NCI-H2029 (cell line): ENCODE measurements around the gene NRIP1.
"Not testable (repeated sequence)": the region's sequence is repeated elsewhere in the genome, so short reads cannot be mapped to it uniquely, and the experiment has no call there.

Source experiments
- DNase-seq: peaks from one replicate; lab custom pipeline; 2025; lab: John Stamatoyannopoulos, UW

Gene NRIP1

DNA sequence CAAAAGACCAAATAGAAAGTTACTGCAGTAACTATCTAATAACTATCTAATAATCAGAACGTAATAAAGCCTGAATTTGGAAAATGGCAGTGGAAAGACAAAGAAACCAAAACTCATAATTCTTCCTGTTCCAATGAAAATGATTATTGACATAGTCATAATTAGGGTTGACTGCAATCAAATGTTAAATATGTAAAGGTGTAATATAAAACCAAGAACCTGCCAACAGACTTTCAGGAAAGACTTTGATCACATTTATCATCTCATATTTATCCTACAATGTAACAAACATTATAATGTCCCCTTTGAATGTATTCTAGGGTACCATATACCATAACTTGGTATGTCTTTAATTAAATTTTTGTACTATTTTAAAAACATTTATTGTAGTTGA lies 26.9 kb downstream of the NRIP1 start:
- no peak for DNase-seq

DNA sequence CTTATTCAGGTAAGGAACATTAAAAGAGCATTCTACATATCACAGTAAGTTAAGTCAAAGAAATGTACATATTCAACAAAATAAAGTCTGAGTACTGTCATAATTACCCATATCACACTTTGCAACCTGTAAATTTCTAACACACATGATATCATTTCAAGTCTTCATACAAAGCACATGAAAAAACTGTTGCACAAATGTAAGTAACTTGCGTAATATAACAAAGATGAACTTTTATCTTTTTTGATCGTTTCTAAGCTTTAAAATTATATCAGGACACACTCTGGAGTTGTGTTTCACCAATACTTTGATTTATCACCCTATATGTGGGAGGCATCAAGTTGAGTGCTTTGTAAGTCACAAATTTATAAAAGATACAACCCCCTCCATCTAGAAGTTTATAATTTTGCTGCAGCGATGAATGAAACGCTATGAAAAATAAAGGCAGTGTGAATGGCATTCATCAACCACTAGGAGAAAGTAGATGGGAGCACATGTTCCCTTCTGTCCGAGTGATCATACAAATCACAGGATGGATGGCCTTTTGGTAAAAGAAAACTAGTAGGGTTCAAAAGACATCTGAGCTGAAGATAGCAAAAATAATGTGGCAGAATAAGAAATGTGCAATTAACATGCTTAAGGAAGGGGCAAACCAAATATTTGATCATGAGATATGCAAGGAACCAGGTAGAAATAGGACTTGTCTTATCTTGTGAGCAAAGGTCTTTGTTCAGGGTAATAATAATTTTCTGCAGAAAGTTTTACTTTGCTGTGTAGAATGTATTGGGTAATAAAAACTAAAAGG lies 27.5 kb downstream of the NRIP1 start:
- no peak for DNase-seq

DNA sequence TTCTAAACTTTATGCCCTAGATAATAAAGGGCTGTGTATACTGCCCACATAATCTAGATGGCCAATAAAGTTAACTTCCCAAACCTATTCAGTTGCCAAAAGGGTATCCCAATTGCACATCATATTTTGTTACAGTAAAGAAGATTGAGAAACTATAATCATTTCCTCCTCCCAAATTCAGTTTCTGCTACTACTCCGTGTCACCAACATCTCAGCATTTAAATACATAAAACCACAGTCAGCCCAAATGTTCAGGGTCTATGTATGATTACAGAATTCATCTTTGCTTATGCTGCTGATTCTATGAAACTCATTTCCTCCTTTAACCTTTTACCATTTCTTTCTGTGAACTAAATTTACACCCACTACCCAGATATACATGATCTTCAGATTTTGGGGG lies 28.6 kb downstream of the NRIP1 start:
- no peak for DNase-seq

DNA sequence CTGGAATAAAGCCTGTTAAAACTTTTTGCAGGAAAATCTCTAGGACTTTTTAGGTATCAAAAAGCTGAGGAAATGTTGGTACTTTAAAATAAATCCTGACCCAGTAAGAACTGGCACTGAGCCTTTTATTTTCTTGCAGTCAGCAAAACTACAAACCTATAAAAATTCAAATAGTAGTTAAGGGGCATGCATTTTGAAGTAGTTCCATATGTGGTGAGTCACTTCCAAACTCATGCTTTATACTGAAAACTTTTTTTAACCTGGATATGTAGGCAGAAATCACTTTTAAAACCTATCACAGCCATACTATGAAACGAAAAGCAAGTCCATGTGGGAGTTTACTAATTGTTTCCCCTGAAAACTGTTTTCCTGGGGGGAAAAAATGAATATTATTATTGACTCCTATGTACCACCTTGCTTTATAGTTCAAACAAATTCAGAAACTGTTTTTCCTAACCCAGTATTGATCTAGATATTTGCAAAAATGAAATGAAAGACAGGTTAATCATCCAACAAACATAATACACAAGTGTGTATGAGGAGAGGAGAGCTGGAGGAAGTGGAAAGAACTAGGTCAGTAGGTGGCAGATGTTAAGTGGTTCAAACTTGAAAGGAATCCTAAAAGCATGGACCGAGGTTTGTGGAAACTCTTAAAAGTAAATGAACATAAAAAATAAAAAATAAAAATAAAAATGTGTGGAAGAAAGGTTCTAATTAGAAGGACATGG lies 30.5 kb downstream of the NRIP1 start:
- no peak for DNase-seq

DNA sequence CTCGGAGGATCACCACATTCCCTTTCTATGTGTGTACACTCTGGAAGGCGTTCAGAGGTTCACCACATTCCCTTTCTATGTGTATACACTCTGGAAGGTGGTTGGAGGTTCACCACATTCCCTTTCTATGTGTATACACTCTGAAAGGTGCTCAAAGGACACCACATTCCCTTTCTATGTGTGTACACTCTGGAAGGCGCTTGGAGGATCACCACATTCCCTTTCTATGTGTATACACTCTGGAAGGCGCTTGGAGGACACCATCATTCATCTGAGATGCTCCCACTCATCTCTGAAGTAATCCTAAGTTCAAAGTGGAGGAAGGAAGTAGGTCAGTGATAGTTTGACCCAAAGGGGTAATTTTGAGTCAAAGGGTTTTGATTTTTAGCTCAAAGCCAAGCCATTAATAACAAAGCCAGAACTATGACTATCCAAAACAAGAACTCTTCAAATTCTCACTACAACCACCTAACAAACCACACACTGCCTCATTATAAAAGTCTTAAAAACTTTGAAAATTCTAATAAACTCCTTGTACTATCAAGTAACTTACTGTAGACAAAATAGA lies 32.9 kb downstream of the NRIP1 start:
- no peak for DNase-seq

DNA sequence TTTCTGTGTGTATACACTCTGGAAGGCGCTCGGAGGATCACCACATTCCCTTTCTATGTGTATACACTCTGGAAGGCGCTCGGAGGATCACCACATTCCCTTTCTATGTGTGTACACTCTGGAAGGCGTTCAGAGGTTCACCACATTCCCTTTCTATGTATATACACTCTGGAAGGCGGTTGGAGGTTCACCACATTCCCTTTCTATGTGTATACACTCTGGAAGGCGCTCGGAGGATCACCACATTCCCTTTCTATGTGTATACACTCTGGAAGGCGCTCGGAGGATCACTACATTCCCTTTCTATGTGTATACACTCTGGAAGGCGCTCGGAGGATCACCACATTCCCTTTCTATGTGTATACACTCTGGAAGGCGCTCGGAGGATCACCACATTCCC lies 33.4 kb downstream of the NRIP1 start:
- DNase-seq: not testable (repeated sequence)

DNA sequence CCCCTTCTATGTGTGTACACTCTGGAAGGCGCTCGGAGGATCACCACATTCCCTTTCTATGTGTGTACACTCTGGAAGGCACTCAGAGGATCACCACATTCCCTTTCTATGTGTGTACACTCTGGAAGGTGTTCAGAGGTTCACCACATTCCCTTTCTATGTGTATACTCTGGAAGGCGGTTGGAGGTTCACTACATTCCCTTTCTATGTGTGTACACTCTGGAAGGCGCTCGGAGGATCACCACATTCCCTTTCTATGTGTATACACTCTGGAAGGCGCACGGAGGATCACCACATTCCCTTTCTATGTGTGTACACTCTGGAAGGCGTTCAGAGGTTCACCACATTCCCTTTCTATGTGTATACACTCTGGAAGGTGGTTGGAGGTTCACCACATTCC lies 33.9 kb downstream of the NRIP1 start:
- DNase-seq: not testable (repeated sequence)

DNA sequence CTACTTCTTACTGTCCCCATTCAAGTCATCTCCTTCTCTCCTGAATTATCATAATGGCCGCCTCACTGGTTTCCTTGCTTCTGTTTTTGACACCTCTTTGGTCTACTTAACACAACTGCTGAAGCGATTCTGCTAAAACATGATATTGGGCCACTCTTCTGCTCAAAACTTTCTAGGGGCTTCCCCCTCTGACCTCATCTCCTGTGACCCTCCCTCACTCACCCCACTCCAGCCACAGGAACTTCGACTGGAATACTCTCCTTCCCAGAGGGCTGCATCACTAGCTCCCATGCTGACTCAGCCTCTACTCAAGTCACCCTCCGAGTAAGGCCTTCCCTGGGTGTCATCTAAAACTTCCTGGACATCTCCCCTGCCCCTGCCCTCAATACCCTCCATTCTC lies 35.7 kb downstream of the NRIP1 start:
- DNase-seq: no peak

DNA sequence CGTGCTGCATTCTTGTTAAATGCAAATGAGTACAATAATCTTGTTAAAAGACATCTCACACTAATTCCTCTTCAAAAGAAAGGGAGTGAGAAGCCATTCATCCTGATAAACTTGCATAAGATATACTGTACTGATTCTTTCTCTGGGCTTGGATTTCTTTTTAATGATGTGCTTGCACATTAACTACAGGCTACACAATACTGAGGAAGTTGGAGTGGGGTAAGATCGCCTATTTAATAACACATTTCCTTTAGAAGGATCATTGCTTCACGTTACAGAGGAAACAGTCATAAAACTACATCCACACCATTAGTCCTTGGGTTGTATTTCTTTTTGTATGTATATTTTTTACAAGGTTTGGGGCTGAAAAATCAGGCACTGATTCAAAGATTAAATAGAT lies 36.6 kb downstream of the NRIP1 start:
- DNase-seq: no peak

DNA sequence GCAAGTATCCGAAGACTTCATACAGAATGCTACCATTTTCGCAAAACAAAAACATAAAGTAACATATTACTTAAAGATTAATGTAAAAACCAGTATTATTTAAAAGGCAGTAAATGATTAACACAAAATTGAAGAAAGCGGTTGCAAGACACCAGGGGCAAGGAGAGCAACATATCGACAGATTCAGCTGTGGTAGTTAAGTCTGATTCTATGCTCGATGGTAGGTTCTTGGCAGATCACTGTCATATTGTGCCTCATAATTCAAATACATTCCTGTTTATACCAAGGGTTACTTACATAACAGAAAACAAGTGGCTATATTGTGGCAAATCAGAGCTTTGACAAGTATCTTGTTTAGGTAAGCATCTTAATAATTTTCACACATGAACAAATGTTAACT lies 37.7 kb downstream of the NRIP1 start:
- DNase-seq: no peak

DNA sequence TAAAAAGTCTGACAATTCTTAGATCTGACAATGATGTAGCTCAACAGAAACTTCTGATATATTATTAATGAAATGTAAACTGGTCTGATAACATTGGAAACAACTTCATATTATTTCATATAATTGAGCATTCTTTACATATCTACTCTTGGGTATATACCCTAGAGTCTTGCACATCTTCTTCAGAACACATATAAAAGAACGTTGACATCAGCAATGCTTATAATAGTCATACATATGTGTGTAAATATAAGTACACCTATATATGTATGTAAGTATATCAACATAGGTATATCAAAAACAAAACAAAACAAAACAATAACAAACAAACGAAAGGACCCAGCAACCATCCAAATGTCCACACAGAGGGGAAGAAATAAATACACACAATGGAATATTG lies 38.4 kb downstream of the NRIP1 start:
- no peak for DNase-seq

DNA sequence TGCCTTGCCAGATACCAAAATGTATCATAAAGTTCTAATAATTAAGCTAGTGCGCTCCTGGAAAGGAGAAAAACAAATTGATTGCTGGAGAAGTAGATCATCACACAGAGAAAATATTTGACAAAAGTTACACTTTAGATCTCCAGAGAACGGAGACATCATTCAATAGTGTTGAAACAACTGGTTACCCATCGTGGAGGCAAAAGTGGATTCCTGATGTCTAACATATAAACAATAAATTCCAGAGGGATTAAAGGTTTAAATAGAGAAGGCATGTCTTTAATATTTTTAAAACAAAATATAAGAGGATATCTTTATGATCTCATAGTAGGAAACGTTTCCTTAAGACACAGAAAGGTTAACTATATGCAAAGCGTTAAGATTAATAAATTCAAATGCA lies 41.0 kb downstream of the NRIP1 start:
- no peak for DNase-seq

DNA sequence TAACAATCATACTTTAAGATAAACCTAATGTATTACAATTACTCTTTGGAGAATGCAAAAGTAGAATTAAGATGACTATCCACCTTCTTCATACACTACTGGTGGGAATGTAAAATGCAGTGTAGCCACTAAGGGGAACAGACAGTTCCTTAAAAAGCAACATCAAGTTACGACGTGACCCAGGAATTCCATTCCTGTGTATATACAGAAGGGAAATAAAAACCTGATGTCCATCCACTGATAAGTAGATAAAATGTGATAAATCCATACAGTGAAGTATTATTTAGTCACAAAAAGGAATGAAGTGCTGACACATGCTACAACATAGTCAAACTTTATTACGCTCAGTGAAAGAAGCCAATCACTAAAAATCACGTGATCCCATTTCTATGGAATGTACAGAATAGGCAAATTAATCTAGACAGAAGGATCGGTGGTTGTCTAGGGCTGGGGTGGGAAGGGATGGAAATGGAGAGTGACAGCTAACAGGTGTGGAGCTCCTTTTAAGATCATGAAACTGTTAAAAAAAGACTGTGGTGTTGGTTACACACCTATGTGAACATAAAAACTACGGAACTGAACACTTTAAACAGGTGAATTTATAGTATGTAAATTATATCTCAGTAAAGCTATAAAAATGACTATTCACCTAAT lies 42.1 kb downstream of the NRIP1 start:
- DNase-seq: no peak

DNA sequence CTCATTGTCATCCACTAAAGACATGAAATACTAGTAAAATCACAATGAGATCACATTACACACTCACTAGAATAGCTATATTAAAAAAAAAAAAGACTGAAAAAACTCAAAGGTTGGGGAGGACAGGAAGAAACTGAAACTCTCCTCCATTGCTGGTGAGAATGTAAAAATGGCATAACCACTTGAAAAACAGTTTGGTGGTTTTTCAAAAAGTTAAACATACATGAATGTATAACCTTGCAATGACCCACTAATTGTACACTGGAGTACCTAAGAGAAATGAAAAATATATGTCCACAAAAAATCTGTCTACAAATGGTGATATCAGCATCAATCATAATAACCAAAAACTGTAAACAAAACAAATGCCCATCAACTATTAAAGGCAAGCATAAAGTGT lies 44.0 kb downstream of the NRIP1 start:
- no peak for DNase-seq

DNA sequence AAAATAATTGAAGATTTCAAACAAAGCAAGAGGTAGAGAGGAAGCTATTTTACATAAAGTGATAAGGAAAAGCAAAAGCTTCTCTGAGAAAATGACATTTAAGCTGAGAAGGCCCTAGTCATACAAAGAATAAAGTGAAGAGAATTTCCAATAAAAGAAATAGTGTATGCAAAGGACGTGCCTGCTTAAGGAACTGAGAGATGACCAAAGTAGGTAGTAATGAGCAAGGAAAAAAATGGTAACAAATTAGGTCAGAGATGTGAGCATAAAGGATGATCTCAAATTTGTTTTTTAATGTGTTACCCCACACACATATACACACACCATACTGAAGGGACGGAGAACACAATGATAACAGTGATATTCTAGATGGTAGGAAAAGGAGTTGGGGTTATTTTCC lies 46.4 kb downstream of the NRIP1 start:
- no peak for DNase-seq

DNA sequence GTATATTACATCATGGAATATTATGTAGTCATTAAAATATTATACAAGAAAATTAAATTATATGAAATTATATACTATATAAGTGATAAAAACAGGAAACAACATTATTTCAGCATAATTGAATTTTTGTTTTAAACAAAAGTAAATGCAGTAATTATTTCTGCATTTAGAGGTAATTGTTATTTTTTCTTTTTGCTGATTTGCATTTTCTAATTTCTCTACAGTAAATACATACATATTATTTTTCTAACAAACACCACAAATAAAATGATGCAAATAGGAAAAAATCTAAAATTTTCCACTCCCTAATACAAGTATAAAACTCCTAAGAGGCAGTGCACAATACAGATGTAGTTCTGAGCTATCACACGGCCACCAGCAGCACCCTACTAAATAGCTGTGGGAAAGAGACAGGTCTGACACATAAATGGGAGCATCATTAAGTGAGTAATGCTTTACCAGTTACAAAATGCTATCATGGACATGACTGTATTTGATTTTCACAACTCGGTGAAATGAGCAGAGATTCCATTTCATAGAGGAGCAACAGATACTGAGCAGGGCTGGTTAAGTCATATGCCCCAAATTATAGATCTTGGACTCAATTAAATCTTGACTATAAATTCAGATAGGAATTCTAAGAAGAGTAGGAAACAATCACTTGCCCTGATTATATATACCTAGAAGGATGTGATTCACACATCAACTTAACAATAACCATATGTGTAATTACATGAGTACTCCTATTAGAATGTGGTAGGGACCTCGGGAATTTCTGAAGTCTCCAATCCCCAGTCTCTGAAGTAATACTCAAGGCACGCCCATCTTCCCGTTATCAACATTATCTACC lies 49.0 kb downstream of the NRIP1 start:
- no peak for DNase-seq

DNA sequence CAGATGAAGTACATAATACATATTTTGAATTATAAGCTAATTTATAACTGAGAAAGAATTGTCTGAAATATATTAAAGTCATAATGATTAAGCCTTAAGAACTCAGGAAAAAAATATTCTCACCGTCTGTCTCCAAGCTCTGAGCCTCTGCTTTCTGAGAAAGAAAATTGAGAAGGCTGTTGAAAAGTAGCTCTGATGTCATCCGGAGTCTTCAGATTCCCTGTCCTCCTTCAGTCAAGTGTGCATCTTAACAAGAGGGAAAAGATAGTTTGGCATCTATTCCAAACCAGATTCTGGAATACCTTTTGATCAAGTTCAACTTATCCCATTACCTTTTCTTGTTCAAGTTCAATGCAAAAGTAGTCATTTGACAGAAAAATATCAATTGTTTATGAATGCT lies 50.6 kb downstream of the NRIP1 start:
- no peak for DNase-seq

DNA sequence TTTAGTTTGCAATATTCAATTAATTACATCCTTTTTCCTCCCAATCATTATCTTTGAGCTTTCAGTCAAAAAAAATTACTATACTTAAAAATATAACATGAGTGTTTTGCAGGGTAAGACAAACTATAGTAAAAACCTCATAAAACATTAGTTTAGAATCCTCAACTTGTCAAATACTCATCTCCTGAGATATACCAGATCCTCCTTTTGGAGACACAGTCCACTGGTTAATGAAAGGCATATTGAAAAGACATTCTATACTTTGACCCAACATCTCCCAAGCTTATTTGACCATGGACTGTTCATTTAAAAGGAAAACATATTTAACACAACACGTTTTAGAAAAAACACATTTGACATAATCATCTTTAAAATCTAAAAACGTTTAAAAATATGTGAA lies 52.8 kb downstream of the NRIP1 start:
- no peak for DNase-seq

DNA sequence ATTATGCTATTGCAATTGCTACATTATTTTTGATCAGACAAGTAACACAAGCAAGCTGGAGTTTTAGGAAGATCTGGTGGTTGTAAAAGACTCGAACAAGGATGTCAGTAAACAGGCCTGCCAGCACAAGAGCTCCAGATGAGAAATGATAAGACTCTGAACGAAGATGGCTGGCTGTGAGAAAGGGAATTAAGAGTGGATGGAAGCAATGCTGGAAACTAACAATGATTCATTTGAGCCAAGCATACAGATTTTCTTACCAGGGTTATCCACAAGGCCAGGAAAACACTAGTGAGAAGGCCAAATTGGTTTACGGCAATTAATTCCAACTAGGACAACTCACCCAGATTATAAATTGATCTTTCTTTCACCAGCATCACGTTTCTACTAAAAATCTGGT lies 54.2 kb downstream of the NRIP1 start:
- no peak for DNase-seq

DNA sequence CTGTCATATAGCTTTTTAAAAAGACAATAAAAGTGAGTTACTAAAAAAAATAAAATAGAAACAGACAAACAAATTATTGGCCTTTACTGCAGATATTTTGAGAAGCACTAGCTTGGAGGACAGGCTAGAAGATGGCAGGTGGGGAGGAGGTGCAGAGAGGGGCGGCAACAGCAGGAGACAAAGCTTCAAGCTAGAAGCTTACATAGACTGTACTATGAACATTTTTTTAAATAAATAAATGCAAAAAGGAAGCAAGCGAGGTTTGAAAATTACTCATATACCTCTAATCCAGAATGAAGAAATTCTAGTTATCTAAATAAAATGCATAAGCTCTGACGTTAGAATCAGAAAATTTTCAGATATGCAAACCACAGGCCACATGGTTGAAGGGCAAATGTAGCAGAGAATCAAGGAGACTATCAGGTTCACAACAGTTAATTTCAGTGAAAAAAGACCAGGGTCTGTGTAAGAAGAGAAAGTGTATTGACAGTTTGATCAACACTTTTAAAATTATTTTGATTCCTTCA lies 54.9 kb downstream of the NRIP1 start:
- no peak for DNase-seq

DNA sequence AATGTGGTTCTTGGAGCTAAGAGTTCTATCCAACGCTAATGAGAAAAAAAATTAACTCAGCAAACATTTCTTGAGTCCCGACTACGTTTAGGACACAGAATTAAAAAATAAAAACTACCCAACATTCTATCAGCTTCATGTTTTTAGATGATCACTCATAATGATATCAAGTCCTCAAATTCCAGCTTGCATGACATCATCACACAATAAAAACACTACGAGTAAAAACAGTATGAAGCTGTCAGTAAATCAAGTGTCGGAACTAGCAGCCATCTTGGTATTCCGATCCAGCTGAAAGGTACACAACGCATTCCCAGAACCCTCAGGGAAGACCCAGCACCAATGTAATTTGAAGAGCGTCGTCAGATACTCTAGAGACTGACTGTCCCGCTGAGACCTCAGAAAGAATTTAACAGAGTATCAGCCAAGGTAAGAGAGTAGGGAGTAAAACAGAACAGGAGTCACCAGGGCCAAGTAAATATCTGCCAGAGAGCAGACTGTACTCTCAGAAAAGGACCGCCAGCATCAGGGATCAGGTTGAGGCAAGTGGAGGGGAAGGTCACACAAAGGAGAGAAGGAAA lies 57.0 kb downstream of the NRIP1 start:
- no peak for DNase-seq
